Measurements from ENCODE around the gene ANO8. TPM values are rescaled to one million over a fixed set of nuclear protein-coding genes. Genes with fewer than 3 reads are reported as not detected.

Gene ANO8
- total and polyA plus RNA-seq, 2 experiments from 2014 or later, result 4.5 to 24.9 TPM

GRCh38 chr19:17324357-17325114 lies 10.1 kb downstream of the ANO8 start (continued):
- TF ChIP-seq ZNF462 (CRISPR knock-in tag; IDR thresholded peaks at IDR 0.05) (no peak), CREB1 (CRISPR knock-in tag; IDR thresholded peaks at IDR 0.05; ENCODE audit: low read depth) (no peak), POLR2AphosphoS5 (IDR thresholded peaks at IDR 0.05; ENCODE audit: low read depth) (no peak), CTCF (conservative IDR thresholded peaks at IDR 0.05; ENCODE audit: low read depth in 2 of 2) (no peak), STAT1 (IDR thresholded peaks at IDR 0.05; ENCODE audit: unreplicated experiment) (no peak), ZNF331 (CRISPR knock-in tag; IDR thresholded peaks at IDR 0.05; ENCODE audit: low read depth) (no peak)

GRCh38 chr19:17323964-17324332 lies 10.7 kb downstream of the ANO8 start:
- DNase-seq (ENCODE audit: low spot score), result no peak
- no peaks in the 10 kb centered on the region for H3K79me2 ChIP-seq (replicated peaks; ENCODE audit: insufficient read depth)
- peaks cover 25% of the 10 kb centered on the region for H3K4me1 ChIP-seq (ENCODE audit: insufficient read depth)
- Mint-ChIP-seq H3K27me3 (ENCODE audit: insufficient read depth, low read depth, poor library complexity) (peaks cover 19% of the 10 kb centered on the region), H3K4me1 (peaks cover 20% of the 10 kb centered on the region), H3K36me3 (ENCODE audit: low read depth) (peaks cover 32% of the 10 kb centered on the region), H3K9me3 (no peaks in the 10 kb centered on the region; the same call in 2 of the 3 replicates), H3K27ac (no peak overlapping the region), H3K4me3 (no peak overlapping the region)
- H2AFZ ChIP-seq, result no peak overlapping the region
- no peaks in the 10 kb centered on the region; the same call in 1 of the 2 replicates for H4K20me1 ChIP-seq (replicated peaks; ENCODE audit: insufficient read depth)
- peaks cover 33% of the 10 kb centered on the region for H3F3A ChIP-seq (replicated peaks; ENCODE audit: low read depth)
- H3K4me2 ChIP-seq, result no peak overlapping the region
- peaks cover 5% of the 10 kb centered on the region; the same call in 1 of the 2 replicates for H3K36me3 ChIP-seq (ENCODE audit: insufficient read depth)
- H3K9me2 ChIP-seq (ENCODE audit: insufficient read depth), result no peaks in the 10 kb centered on the region
- H3K27ac ChIP-seq (ENCODE audit: low read depth), result no peak overlapping the region
- H3K4me3 ChIP-seq, result no peak overlapping the region
- no peak for ATAC-seq
- H3K27me3 ChIP-seq (ENCODE audit: insufficient read depth), result no peaks in the 10 kb centered on the region
- TF ChIP-seq NANOG (IDR thresholded peaks at IDR 0.05; ENCODE audit: borderline replicate concordance), result no peak
- no peak for TF ChIP-seq ETS1 (IDR thresholded peaks at IDR 0.05)
- no peak for TF ChIP-seq EZH2 (IDR thresholded peaks at IDR 0.05; ENCODE audit: low read depth, unreplicated experiment)
- no peak for TF ChIP-seq CREB1 (CRISPR knock-in tag; IDR thresholded peaks at IDR 0.05; ENCODE audit: low read depth)
- TF ChIP-seq ZNF114 (CRISPR knock-in tag; IDR thresholded peaks at IDR 0.05), result no peak
- TF ChIP-seq CTCF (conservative IDR thresholded peaks at IDR 0.05; ENCODE audit: low read depth in 2 of 2), result 0 out of 4 replicates have a peak, but pooled peaks of 1 of the 2 experiments have one; percentile 8
